Stimulated activated CD4-positive, alpha-beta T cell treated with anti-CD3 and anti-CD28 coated beads, Interleukin-1b, Interleukin-23, amount 100 ng/mL, for 4 hours (primary cell): ENCODE data around the gene RNU1-2.
"Not testable (repeated sequence)": the region's sequence is repeated elsewhere in the genome, so short reads cannot be mapped to it uniquely, and the experiment has no call there.

Source experiments
- DNase-seq, 2 donors: peaks; one replicate each; pipeline ENCODE4 v3.0.0-alpha.2; 2020; ENCODE audit warnings: low read depth in 2 of 2

Gene RNU1-2

DNA sequence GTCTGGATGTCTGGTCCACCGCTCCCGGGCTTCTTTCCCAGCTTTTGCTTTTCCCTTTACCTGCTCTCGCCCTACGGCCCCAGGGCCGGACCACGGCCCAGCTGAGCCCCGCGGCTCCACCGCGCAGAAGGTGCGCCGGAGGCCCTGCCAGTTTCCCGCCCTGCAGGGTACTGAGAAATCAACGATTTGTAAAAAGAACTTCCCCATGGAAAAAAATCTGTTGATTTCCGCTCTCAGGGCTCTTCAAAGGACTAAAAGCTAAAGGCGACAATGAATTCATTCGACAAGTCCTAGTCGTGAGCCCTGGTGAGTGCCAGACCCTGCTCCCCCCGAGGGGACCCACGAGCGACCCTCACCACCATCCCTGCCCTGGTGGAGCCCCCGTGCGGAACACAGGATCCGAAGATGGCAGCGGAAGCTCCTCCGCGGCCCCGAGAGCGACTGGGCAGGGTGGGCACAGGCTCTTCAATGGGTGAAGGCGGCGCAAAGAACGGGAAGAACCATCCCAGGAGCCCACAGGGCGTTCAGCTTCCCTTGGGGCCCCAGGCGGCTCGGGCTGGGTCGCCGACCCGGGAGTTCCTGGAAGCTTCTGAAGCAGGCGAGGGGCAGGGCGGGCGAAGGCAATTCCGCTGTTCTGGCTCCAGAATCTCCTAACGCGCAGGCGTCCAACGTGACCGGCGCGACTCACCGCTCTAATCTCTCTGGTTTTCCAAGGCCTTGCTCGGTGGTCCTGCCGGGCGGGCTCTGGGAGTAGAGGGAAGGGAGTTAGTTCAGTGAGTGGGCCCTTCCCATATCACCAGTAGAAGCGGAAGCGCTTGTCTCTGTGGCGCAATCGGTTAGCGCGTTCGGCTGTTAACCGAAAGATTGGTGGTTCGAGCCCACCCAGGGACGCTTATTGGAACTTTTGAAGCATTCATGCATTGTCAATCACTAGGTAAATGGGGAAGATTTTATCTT is 6.6 kb upstream of the RNU1-2 start:
- peak; percentile 32 to 58 for DNase-seq

DNA sequence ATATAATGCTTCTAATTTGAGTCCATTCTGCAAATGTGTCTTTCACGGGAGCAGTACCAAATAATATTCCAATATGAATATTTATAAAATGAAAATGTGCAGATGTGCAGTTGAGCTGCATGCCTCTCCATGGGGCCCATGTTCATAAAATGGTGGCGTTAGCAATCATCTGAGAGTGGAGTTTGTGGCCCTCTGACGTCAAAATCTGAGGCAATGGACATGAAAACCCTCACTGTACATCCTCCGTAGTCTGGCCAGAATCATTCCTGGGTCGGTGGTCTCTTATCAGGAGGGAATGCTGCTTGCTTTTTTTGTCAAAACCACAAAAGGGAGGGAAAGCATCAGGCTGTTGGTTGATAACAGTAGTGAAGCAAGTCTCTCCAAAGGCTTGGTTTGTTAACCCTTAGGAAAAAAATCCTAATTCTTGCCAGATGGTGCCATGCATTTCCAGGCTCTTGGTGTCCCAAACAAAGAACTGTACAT is 5.2 kb upstream of the RNU1-2 start:
- DNase-seq: not testable (repeated sequence)

DNA sequence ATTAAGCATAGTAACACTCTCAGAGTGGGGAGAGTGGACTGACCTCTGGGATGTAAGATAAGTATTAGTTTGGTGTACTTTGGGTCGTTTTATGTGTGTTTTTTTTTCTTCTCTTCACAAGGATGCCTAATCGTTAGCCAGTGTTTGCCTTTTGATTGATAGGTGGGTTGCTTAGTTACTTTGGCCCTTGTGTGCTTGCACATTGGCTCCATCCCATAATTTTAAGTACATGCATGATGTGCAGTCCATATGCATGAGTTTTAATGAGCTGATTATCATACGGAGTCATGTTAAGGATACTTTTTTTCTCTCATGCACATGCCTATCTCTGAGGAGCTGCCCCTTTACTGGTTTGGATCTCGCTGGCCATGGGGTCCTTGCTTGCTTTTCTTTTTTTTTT is 4.7 kb upstream of the RNU1-2 start:
- DNase-seq: not testable (repeated sequence)

- not testable (repeated sequence) for DNase-seq
Observed at GRCh38 chr1:16892978-16893525, 2.7 kb upstream of the RNU1-2 start.

DNA sequence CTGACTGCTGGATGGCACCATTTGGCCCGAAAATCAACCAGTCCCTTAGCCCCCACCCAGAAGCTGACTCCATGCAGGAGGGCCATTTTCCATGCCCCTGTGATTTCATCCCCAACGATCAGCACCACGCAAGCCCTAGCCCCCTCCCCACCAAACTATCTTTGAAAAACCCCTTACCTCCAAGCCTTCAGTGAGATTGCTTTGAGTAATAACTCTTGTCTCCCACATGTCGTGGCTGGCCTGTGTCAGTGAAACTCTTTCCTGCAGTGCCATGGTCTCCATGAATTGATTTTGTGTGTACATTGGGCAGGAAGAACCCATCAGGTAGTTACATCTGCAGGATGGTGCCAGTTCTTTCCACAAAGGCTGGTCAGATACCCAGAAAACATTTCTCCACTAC is 2.0 kb upstream of the RNU1-2 start:
- not testable (repeated sequence) for DNase-seq

DNA sequence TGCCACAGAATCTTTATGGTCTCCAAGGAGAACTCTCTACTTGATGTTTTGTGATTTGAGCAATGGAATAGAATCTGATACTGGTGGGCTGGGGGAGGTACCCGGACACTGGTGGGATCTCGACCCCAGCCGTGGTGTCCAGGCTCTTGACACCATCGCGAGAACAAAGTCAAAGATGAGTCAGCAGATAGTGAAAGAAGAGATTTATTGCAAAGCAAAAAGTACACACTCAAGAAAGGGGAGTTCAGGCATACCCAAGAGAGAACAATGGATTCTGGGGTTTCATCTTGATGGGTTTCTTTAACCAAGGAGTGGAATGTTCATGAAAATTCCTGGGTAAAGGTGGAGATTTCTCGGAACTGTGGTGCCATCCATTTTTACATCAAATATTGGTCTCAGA is 1.4 kb upstream of the RNU1-2 start:
- DNase-seq: not testable (repeated sequence)

GRCh38 chr1:16895233-16895597 is 565 bp upstream of the RNU1-2 start:
- not testable (repeated sequence) for DNase-seq

- peak; percentile 48 to 59 for DNase-seq
Observed at GRCh38 chr1:16896316-16897055, 706 bp downstream of the RNU1-2 start.

GRCh38 chr1:16897653-16898052 is 1.9 kb downstream of the RNU1-2 start:
- DNase-seq: not testable (repeated sequence)

DNA sequence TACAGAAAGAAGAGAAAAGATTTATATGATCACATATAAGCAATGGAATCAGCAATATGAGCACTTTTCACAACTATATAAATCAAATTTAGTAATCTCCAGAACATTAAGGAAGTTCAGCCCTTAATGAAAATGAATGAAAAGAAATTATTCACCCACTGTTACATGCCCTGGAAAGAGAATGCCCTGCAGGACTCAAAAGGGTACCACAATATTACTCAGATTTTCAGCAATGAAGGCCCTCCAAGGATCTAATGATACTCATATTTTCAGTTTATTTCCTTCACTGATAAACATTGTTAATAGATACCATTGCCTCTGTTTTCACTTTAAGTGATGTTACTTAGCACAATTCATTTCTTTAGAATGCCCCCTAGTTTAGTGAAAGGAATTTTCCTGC is 2.5 kb downstream of the RNU1-2 start:
- DNase-seq: not testable (repeated sequence)

GRCh38 chr1:16899020-16899419 is 3.2 kb downstream of the RNU1-2 start:
- DNase-seq: not testable (repeated sequence)

DNA sequence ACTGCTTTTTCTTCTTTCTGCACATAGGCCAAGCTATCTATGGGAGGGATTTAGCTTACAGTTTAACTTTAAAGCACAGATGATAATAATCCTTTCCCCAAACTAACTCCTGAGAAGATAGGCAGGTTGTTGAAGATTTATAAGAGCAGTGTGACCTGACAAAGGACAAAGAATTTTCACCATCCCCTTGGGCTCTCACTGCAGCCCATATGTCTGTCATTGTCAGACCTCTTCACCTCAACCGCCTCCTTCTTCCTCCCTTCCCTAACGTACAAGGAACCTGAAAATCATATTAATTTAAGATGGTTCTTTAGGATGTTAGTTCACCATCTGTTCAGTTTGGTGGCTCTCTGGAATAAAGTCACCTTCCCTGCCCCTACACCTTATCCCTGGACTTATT is 5.0 kb downstream of the RNU1-2 start:
- DNase-seq: no peak

DNA sequence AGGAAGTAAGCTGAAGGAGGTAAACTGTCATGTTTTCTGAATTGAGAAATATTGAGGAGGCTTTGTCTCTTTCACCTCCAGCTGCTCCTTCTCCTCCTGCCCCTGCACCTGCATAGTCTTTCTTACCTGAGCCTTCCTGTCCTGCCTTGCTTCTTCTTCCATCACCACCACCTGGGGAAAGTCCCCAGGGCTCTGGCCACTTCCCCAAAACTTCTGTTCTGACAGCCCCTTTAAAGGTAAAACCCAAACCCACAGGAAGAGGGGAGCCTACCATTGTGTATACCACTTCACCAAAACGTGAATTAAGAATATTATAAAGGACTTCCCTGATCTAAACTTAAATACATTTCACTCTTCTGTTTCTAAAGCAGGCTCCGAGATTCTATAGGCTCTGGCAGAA is 5.6 kb downstream of the RNU1-2 start:
- DNase-seq: not testable (repeated sequence)

DNA sequence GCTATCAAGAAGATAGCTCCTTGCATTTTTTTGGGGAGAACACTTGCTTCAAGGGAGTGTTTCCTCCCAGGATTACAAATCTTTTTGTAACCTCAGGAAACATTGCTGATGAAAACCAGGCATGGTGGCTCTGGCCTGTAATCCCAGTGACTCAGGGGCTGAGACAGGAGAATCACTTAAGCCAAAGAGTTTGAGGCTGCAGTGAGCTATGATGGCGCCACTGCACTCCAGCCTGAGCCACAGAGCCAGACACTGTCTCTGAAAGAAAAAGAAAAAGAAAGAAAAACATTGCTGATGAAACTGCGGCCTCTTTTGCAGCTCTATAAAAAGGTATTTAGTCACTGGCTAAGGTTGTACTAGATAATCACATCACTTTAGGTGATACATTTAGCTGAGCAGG is 7.3 kb downstream of the RNU1-2 start:
- DNase-seq: no peak

GRCh38 chr1:16903458-16903796 is 7.6 kb downstream of the RNU1-2 start:
- no peak for DNase-seq

DNA sequence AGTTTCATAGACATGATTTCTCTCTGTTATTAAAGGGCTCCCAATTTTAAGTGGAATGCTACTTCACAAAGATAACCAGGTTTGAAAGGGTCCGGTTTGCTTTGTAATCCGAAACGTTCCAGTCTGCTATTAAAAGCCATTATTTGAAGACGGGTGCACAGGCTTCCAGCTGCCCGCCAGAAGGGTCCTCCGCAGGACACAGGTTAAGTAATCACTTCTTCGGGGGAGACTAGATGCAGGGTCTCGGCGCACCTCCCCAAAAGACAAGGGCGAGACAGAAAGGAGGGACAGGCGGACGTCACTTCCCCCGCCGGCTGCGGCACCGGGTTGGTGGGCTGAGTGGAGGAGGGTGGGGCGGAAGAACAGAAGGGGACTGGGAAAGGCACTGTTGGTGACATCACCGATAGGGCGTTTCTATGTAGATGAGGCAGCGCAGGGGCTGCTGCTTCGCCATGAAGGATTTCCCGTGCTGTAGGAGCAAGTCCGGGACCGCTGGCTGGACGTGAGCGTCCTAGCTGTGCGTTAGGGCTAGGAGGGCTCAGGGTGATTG is 8.9 kb downstream of the RNU1-2 start:
- DNase-seq: peak; percentile 93 to 98

DNA sequence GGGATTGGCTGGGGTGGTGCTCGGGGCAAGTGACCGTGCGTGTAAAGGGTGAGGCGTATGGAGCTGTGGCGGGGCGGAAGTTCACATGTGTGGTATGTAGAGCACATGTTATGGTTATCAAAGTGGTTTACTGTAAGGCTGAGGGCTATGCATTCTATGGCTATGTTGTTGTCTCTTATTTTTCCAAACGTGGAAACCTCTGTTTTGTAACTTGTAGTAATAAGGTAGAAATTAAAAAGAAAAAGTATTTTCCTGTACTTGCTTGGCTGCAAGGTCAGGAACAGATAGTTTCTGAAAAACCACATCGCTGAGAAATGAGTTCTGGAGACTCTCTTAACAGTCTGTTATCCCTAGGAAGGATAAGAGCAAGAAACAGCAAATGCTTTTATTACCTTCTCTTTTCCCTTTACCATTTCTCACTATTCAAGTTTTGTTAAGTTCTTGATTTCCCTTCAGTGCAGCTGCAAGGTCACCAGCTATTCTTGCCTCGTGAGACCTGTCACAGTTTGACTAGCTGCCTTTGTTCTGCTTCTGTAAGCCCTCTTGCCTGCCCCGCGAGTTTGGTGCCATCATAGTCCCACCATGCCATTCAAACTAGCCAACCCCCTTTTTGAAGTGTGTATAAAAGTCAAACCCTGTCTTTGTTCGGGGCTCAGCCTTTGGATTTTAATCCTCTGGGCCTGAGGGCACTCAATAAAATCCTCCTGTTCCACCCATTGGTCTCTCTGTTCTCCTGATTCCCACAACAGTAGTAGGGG is 9.5 kb downstream of the RNU1-2 start:
- no peak for DNase-seq

DNA sequence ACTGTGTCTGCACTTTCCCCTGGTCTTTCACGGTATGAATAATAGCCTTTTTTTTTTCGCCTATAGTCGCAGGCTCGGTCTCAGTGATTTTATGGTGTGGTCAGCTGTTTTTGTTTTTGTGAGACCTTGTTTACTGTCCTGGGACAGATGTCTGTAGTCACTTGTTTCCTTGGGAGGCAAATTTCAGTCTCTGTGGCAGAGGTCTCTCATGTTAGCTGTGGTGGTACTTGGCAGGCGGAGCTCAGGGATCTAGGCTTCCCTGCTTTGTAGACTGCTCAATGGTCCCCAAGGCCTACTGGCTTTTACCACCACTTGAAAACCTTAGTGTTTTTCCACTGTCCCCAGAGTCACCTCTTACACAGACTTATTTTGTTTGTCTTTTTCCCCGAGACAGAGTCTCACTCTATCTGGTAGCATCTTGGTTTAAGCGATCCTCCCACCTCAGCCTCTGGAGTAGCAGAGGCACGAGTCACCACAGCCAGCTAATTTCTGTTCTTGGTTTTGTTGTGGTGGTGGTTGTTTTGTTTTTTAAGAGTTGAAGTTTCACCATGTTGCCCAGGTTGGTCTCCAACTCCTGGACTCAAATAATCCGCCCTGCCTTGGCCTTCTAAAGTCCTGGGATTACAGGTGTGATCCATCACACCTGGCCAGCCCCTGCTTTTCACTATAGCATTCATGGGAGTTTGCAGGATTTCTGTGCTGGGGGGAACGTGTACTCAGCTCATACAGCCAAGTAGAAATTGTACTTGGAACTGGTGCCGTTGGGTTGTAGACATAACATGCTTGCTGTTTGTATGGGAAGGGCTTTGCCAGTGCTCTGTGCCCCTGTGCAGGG is 10.3 kb downstream of the RNU1-2 start:
- DNase-seq: no peak

DNA sequence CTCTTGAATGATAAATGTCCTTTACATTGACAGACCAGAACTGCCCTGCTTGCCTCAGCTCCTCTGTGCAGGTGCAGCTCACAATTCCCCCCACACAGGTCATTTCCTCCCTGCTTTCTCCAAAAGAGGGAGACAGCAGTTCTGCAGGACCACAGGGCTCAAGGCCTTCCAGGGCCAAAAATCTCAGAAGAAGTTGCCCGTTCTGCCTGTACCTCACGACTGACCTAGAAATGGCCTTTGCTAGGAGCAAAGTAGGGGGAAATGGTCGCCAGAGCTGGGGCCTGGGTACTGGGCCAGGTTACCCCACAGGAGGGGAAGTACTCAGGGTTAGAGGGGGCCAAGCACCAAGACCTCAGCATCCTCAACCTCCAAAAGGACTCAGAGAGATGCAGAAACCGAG is 11.1 kb downstream of the RNU1-2 start:
- no peak for DNase-seq
